Measurements from ENCODE around the gene SENP1. TPM values are rescaled to one million over a fixed set of nuclear protein-coding genes. Genes with fewer than 3 reads are reported as not detected.

Gene SENP1
- total RNA-seq, 1 donor from 2014 or later: 32.0 TPM

DNA sequence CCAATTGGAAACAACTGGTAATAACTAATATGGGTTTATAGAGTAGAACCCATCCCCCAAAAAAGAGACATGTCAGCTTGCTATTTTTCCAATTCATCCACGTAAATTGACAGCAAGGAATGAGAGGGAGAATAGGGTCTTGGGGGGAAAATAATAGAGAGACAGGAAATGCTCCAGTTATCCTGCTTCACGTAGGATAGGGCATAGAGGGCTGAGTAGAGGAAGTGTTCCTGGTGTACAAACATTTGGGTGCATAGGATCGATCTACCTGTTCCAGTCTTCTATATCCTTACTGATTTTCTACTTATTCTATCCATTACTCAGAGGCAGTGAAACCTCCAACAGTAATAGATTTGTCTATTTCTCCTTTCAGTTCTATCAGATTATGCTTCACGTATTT is 52.0 kb downstream of the SENP1 start:
- Mint-ChIP-seq H3K4me3 (no peak overlapping the region), H3K4me1 (ENCODE audit: unreplicated experiment) (no peaks in the 10 kb centered on the region), H3K36me3 (peaks cover 16% of the 10 kb centered on the region), H3K27ac (no peak overlapping the region), H3K27me3 (no peaks in the 10 kb centered on the region), H3K9me3 (peaks cover 6% of the 10 kb centered on the region)
- no peak for TF ChIP-seq CTCF (conservative IDR thresholded peaks at IDR 0.05)
- no peak for DNase-seq (ENCODE audit: extremely low spot score, unreplicated experiment)

- peaks cover 16% of the 10 kb centered on the region for H3K36me3 Mint-ChIP-seq
- no peak overlapping the region for H3K4me3 Mint-ChIP-seq
- no peak for DNase-seq (ENCODE audit: extremely low spot score, unreplicated experiment)
- no peak for TF ChIP-seq CTCF (conservative IDR thresholded peaks at IDR 0.05)
- no peaks in the 10 kb centered on the region for H3K4me1 Mint-ChIP-seq (ENCODE audit: unreplicated experiment)
- H3K9me3 Mint-ChIP-seq: no peaks in the 10 kb centered on the region
- H3K27ac Mint-ChIP-seq: no peak overlapping the region
- H3K27me3 Mint-ChIP-seq: no peaks in the 10 kb centered on the region
Measured at GRCh38 chr12:48053122-48053521, 52.8 kb downstream of the SENP1 start.

DNA sequence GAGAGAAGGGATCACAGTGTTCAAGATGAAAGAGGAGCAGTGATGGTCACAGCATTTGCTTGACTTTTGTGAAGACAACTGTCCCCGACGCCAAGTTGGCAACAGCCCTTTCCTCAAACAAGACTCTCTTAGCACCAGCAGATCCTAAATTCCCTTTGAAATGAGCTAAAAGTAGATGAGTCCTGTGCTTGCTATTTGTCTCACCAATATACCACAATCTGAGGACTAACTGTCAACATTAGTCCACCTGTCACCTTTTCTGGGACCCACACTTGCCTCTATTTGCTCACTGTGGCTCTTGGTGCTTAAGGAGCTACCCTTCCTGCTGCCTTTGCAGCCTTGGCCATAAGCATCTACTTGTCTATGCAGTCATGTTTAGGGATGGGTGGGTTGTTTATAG is 54.2 kb downstream of the SENP1 start:
- H3K4me1 Mint-ChIP-seq (ENCODE audit: unreplicated experiment): no peaks in the 10 kb centered on the region
- no peak for DNase-seq (ENCODE audit: extremely low spot score, unreplicated experiment)
- no peak overlapping the region for H3K4me3 Mint-ChIP-seq
- H3K27ac Mint-ChIP-seq: no peak overlapping the region
- H3K27me3 Mint-ChIP-seq: no peaks in the 10 kb centered on the region
- H3K36me3 Mint-ChIP-seq: peaks cover 18% of the 10 kb centered on the region
- TF ChIP-seq CTCF (conservative IDR thresholded peaks at IDR 0.05): no peak
- no peaks in the 10 kb centered on the region for H3K9me3 Mint-ChIP-seq

- no peak overlapping the region for H3K27ac Mint-ChIP-seq
- DNase-seq (ENCODE audit: extremely low spot score, unreplicated experiment): no peak
- TF ChIP-seq CTCF (conservative IDR thresholded peaks at IDR 0.05): no peak
- H3K4me3 Mint-ChIP-seq: no peak overlapping the region
- H3K27me3 Mint-ChIP-seq: no peaks in the 10 kb centered on the region
- no peaks in the 10 kb centered on the region for H3K4me1 Mint-ChIP-seq (ENCODE audit: unreplicated experiment)
- no peaks in the 10 kb centered on the region for H3K9me3 Mint-ChIP-seq
- H3K36me3 Mint-ChIP-seq: peaks cover 33% of the 10 kb centered on the region
Measured at GRCh38 chr12:48050174-48050573, 55.7 kb downstream of the SENP1 start.

- Mint-ChIP-seq H3K36me3 (peaks cover 36% of the 10 kb centered on the region), H3K27ac (no peak overlapping the region)
- no peak for TF ChIP-seq CTCF (conservative IDR thresholded peaks at IDR 0.05)
Measured at GRCh38 chr12:48045965-48046518, 59.8 kb downstream of the SENP1 start.

More at GRCh38 chr12:48045965-48046518, 59.8 kb downstream of the SENP1 start:
- H3K9me3 Mint-ChIP-seq: no peaks in the 10 kb centered on the region
- H3K27me3 Mint-ChIP-seq: no peaks in the 10 kb centered on the region
- H3K4me1 Mint-ChIP-seq (ENCODE audit: unreplicated experiment): no peaks in the 10 kb centered on the region
- H3K4me3 Mint-ChIP-seq: no peak overlapping the region
- DNase-seq (ENCODE audit: extremely low spot score, unreplicated experiment): no peak

Data from type B pancreatic cell (in vitro differentiated cells).